Measurements from ENCODE around the gene CEP19. TPM values are rescaled to one million over a fixed set of nuclear protein-coding genes. Genes with fewer than 3 reads are reported as not detected.

The CEP19 gene
- total RNA-seq, 4 donors from 2014 or later, result 0.62 to 4.1 (median 1.4) TPM

GRCh38 chr3:196670339-196670738 is 41.7 kb downstream of the CEP19 start:
- ATAC-seq (peak in 1 of 2 donors; percentile 44), DNase-seq (peak in 1 of 2 donors; percentile 22)
- intact Hi-C loops (cut with DNase I; ENCODE audit: low total_unique reads), result no loop called here
- H3K27me3 ChIP-seq, result peaks cover 0 to 9% (median 0%) of the 10 kb centered on the region in 3 donors
- in situ Hi-C loops (cut with MboI; ENCODE audit: low sequenced_read_pairs in 4 of 4), result no loop called here
- H3K36me3 ChIP-seq, result no peaks in the 10 kb centered on the region
- H3K4me1 ChIP-seq, result no peaks in the 10 kb centered on the region
- no peak for TF ChIP-seq CTCF (IDR thresholded peaks at IDR 0.05 in 4 of 5, conservative IDR thresholded peaks at IDR 0.05 in 1 of 5)
- TF ChIP-seq POLR2A (IDR thresholded peaks at IDR 0.05), result no peak
- no peak overlapping the region for H3K4me3 ChIP-seq
- H3K9me3 ChIP-seq, result no peaks in the 10 kb centered on the region
- H3K27ac ChIP-seq, result peak overlapping the region in 1 of 4 donors; percentile 33

GRCh38 chr3:196667056-196667825 is 44.8 kb downstream of the CEP19 start:
- in situ Hi-C loops (cut with MboI; ENCODE audit: low sequenced_read_pairs in 4 of 4), result no loop called here

GRCh38 chr3:196666001-196666867 is 45.8 kb downstream of the CEP19 start:
- Histone ChIP-seq H3K27ac (no peak overlapping the region), H3K27me3 (peaks cover 0 to 2% (median 0%) of the 10 kb centered on the region in 3 donors), H3K4me1 (no peaks in the 10 kb centered on the region), H3K4me3 (no peak overlapping the region), H3K36me3 (no peaks in the 10 kb centered on the region), H3K9me3 (no peaks in the 10 kb centered on the region)
- in situ Hi-C loops (cut with MboI; ENCODE audit: low sequenced_read_pairs in 4 of 4) (no loop called here), intact Hi-C loops (cut with DNase I; ENCODE audit: low total_unique reads) (no loop called here)
- no peak for DNase-seq
- TF ChIP-seq CTCF (IDR thresholded peaks at IDR 0.05 in 4 of 5, conservative IDR thresholded peaks at IDR 0.05 in 1 of 5) (no peak), POLR2A (IDR thresholded peaks at IDR 0.05) (no peak)
- ATAC-seq, result peak in 1 of 2 donors; percentile 27

More at GRCh38 chr3:196667056-196667825, 44.8 kb downstream of the CEP19 start:
- no peaks in the 10 kb centered on the region for H3K9me3 ChIP-seq
- ATAC-seq (no peak), DNase-seq (no peak)
- intact Hi-C loops (cut with DNase I; ENCODE audit: low total_unique reads), result no loop called here
- H3K27ac ChIP-seq, result no peak overlapping the region
- H3K4me3 ChIP-seq, result no peak overlapping the region
- TF ChIP-seq POLR2A (IDR thresholded peaks at IDR 0.05) (no peak), CTCF (IDR thresholded peaks at IDR 0.05 in 4 of 5, conservative IDR thresholded peaks at IDR 0.05 in 1 of 5) (no peak)
- H3K4me1 ChIP-seq, result no peaks in the 10 kb centered on the region
- peaks cover 0 to 2% (median 0%) of the 10 kb centered on the region in 3 donors for H3K27me3 ChIP-seq
- H3K36me3 ChIP-seq, result no peaks in the 10 kb centered on the region

- H3K4me1 ChIP-seq, result no peaks in the 10 kb centered on the region
- no peak for TF ChIP-seq CTCF (IDR thresholded peaks at IDR 0.05 in 4 of 5, conservative IDR thresholded peaks at IDR 0.05 in 1 of 5)
- TF ChIP-seq POLR2A (IDR thresholded peaks at IDR 0.05), result no peak
- no peak overlapping the region for H3K27ac ChIP-seq
- ATAC-seq (no peak), DNase-seq (no peak)
- peaks cover 0 to 2% (median 0%) of the 10 kb centered on the region in 3 donors for H3K27me3 ChIP-seq
- H3K36me3 ChIP-seq, result no peaks in the 10 kb centered on the region
- in situ Hi-C loops (cut with MboI; ENCODE audit: low sequenced_read_pairs in 4 of 4), result no loop called here
- H3K9me3 ChIP-seq, result no peaks in the 10 kb centered on the region
- H3K4me3 ChIP-seq, result no peak overlapping the region
- intact Hi-C loops (cut with DNase I; ENCODE audit: low total_unique reads), result no loop called here
Observed at GRCh38 chr3:196662711-196663571, 49.1 kb downstream of the CEP19 start.

All from gastrocnemius medialis (tissue), 4 donors.